HG03521 (cell line): ENCODE data around the gene PRR5L.

ENCODE experiments used
- ATAC-seq: cut with Tn5 transposase; IDR thresholded peaks from one replicate; pipeline ENCODE4 v1.9.1; 2021; ENCODE audit warnings: mild to moderate bottlenecking, moderate library complexity; ENCODE audit not compliant: unreplicated experiment

Gene PRR5L

DNA sequence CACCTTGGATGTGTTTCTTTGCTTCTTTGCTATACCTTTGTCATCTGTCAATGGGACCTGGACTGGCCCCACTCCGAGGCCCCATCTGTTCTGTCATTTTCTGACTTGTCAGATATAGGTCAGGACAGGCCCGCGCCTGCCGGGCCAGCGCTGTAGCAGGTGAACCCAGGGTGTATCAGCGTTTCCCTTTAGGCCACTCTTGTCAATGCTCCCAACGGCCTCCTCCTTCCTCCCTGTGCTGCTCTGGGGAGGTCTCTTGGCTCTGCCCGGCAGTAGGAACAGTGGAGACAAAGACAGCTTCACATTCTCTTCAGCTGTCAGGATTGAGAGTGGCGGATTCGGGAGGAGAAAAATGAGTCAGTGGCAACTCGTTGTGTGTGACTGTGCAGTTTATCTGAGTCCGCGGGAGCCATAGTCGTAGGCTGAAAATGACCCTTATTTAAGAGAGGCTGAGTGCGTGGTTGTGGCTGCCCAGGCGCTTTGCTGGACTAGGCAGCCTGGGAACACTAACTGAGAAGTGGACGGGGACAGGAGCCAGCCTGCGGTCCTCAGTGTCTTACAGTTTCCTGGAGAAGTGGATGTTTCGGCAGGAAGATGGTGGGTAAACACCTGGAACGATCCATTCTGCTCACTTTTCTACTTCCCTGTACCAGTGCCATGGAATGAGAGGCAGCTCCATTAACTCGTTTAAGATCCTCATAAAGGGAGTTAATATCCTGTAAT is 102.3 kb downstream of the PRR5L start:
- ATAC-seq, result no peak

DNA sequence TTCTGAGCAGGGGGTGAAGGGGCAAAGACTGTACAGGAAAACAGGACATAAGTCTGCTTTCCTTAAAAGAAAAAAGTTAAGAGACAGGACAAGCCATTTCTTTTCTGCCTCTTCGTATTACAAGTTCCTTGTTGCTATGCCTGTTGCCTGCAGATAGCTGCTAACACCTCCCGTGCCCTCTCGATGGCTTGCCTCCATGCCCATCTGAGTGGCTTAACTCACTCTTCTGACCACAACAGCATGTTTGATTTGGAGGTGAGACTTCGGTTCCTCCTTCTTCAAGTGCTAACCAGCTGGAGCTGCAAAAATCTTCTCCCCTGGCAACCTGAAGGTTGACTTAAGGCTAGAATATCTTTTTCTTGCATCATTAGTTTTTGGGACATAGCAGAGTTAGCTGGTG is 103.1 kb downstream of the PRR5L start:
- ATAC-seq, result no peak

DNA sequence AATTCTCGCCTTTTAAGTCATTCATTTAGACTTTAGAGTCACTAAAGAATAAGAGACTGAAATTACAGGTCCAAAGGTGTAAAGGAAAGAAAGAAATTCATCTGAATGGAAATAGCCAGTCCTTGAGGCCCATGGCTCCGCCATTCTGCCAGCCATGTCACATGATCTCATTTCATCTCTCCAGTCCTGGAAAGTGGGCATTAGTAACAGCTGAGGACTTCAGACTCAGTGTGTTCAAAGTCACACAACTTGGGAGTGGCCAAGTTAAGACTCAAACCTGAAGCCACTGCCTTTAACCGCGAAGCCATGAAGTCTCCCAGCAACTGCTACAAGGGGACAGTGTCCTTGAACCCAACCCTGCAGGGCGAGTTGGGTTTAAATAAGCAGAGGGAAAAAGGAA is 103.7 kb downstream of the PRR5L start:
- no peak for ATAC-seq

DNA sequence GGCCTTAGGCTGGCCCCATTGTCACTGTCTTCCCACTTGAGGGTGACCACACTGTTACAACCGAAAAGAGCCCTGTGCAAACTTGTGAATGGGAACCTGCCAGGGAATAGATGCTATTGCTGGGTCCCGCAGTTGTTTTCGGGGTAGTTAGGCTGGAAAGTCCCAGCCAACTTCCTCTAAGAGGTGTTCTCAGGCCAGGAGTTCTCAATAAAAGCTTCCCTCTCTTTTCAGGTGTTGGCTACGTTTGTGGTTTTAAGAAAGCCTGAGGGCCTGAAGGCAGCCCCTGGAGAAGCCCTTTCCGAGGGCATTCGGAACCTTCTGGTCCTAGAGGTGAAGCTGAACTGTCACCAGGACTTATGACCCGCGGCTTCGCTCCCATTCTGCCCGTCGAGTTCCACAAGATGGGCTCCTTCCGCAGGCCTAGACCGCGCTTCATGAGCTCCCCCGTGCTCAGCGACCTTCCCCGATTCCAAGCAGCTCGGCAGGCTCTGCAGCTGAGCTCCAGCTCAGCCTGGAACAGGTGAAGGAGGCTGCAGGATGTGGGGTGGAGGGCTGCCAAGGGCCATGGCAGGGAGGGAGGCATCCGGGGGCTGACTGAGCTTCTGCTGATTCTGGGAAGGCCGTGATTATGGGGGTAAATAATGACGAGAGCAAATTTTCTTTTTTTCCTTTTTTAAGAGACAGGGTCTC is 104.8 kb downstream of the PRR5L start:
- ATAC-seq, result no peak

DNA sequence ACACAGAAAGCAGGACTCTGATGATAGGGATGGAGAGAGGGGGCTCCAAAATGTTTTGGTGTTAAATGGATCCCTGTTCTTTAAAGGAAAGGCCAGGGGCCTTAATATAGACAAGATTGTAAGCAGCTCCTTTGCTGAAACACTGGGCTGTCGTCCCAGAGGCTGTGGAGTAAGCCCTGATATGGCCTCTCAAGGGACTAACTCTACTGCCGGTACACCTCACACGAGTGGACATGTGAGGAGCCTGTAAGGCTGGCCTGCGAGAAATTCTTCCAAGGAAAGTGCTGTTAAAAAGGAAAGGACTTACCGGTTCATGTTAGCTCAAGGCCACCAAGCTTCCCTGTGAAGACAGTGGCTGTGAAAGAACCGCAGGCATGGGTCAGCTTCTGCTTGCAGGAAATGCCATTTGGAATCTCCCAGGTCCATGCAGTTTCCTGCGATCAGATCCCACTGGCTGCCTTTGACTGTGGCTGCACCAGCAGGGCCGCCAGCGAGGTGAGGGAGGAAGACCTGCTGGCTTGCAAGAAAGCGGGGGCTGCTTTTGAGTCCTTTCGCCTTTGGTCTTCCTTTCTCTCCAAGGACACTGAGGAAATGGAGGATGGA is 106.6 kb downstream of the PRR5L start:
- no peak for ATAC-seq

DNA sequence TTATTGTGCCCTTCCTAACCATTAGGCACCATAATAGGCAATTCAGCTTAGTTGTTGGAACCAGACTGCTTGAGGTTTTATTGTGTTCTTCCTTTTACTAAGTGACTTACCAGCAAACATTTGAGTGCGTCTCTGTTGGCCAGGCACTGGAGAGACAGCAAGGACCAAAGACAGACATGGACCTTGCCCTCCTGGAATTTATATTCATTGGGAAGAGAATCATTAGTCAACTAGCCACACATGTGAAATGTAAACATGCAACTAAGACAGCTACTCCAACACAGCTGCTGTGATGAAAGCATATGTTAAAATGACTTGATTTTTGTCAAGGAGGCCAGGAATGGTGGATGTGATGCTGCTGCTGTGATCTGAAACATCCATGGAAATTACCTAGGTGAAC is 107.6 kb downstream of the PRR5L start:
- ATAC-seq, result no peak

DNA sequence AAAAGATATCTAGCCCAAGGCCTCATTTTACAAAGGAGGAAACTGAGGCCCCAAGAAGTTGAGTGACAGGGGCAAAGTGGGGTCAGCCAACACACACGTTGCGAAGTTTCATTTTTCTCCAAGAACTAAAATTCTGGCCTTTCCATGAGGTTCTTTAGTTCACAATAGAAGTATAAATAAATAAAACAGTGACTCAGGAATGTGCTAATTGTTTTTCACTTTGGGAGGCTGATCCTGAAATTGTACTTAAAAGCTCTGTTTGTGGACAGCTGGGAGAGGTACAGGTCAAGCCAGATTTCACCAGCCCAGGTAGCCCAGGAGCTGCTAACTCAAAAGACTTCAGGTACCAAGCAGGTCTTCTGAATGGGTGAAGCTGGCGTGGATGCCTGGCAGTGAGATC is 108.7 kb downstream of the PRR5L start:
- no peak for ATAC-seq

DNA sequence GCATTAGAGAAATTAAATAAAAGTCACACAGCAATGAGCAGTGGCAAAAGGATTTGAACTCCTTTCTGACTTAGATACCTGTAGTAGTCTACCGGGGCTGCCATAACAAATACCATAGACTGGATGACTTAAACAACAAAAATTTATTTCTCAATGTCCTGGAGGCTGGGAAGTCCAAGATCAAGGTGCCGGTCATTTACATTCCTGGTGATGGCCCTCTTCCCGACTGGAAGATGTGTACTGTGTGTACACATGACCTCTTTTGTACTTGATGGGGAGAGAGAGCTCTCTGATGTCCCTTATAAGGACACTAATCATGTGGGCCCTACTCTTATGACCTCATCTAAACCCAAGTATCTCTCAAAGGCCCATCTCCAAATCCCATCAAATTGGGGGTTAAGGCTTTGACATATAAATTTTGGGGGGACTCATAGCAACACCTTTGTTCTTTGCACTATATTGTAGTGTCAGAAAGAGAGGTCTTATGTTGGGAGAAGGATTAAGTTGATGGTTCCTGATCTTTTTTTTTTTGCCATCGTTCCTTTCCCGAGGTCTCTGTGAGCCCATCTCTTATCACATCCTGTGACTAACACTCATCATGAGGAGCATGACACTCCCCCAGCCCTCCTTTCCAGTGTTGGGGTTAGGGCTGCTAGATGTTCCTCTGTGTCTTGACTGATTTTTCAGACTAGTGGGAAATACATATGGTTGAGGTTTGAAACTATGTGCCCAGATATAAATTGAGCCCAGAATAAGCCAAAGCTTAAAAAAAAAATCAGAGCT is 109.7 kb downstream of the PRR5L start:
- no peak for ATAC-seq

DNA sequence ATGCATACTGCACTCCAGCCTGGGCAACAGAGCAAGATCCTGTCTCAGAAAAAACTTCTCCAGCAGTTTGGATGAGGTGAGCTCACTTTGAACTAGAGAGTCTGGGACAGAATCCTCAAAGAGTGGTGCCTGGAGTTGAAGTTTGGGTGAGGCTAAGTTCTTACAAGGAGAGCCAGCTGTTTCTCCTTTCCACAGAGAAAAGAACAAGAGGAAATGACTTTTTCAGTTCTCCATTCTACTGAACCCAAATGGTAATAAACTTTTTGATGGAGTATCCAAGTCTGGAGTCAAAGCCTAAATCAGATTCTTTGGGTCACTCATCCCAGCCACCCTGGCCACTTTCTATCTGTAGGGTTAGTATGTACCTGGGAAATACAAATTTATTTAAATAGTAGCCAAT is 111.3 kb downstream of the PRR5L start:
- no peak for ATAC-seq

DNA sequence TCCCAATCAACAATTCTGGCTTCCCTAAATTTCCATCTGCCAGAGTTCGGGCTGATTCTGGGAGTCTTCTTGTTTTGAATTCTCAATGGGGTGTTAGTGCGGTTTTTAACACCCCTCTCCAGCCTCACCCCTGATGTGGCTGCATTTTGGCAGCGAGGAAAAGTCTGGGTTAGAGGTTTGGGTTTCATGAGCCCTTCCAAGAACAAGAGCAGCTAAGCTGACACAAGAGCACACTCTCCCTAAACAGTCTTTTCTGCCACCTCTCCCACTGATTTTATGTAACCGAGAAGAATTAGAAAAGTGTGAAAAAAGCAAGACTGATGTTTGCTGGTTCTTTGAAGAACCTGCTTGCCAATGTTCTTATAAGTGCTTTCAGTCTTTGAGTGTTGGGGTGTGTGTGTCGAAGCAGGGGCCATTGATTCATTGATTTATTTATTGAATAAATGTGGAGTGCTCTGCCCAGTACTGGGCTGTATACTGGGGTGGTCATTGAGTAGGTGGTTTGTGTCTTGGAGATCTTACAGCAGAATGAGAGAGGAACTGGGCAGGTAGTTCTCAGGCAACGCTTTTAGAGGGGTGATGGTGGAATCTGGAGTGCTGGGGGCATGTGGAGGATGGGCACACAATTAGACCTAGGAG is 112.5 kb downstream of the PRR5L start:
- ATAC-seq, result no peak

DNA sequence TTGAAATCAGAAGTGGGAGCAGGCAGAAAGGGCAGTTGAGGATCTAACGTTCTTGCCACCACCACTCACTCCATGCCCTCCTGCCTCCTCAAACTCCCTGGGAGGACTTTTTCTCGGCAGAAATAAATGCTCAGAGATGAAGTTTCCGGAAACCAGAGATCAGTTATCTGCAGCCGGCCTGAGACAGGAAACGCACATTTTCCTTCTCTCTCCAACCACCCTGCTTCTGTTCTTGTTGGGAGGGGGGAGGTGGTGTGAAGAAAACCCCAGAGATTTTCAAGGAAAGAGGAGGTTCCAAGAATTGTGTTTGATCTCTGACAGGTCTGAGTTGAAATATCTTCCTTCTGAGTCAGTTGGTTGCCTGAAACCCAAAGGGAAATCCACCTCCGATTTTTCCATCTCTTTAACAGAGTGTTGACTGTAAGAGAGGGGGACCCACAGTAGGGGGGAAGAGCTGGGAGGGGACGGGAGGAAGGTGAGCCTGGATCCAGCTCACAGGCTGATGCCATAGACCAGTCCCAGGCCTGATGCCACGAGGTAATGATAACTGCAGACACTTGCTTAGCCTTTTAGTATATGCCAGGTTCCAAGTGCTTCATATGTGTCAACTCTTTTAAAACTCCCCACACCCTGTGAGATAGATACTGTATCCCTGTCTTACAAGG is 113.2 kb downstream of the PRR5L start:
- no peak for ATAC-seq

DNA sequence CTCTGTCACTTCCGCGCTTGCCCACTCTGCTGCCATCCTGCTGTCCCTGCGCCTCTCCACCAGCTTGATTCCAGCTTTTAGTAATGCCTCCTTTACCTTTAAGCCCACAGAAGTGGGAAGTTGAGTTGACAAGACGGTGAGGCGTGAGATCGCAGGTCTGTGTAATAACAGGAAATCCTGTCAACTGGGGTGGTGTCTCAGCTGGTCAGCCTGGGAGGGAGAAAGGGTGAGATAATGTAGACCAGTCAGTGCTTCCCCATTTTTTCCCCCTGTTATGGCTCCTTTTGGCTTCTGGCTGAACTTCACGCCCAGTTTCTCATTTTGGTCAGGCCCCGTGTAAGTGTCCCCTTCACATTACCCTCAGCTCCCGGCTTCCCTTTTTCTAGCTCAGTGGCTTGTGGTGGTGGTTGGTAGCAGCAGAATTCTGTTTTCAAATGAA is 115.1 kb downstream of the PRR5L start:
- ATAC-seq, result no peak

DNA sequence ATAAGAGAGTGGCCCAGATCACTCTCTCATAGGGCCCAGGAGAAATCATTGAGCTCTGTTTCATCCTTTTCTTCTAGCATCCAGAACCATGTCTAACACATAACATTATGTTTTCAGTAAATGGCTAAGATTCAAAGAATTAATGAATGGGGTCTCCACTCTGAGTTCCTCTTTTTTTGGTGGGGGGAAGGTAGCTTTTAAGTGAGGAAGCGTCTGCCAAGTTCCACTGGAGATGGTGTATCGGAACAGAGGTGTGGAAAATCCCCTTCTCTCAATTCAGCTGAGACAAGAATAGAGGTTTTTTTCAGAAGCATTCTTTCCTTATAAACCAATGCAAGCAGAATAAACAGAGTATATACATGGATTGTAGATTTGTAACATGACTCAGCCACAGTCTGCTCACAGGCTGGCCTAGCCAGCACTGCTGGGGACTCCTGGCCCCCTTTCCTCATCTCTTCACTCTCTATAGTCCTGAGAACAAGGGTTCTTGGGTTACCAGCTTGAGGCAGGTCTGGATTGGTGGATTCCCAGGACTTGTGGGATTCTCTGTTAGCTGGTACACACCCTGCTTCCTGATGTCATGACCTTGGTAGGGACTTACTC is 116.8 kb downstream of the PRR5L start:
- ATAC-seq, result no peak

DNA sequence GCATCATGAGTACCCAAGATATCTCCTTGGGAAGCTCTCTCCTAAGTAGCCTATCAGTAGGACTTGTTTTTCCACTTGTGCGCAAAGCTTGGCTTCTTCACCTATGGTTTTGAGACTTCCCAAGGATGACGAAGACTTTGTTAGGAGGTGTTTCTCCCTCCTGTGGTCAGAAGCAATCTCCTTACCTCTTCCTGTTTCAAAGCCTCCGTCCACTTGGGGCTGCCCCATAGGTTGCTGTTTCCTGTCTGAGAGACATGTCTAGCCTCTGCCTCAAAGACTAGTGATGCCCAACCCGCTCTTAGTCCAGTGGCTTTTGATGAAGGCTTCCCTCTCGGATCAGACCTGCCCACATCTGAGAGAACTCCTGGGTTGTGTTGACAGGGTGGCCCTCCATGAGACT is 121.1 kb downstream of the PRR5L start:
- no peak for ATAC-seq

DNA sequence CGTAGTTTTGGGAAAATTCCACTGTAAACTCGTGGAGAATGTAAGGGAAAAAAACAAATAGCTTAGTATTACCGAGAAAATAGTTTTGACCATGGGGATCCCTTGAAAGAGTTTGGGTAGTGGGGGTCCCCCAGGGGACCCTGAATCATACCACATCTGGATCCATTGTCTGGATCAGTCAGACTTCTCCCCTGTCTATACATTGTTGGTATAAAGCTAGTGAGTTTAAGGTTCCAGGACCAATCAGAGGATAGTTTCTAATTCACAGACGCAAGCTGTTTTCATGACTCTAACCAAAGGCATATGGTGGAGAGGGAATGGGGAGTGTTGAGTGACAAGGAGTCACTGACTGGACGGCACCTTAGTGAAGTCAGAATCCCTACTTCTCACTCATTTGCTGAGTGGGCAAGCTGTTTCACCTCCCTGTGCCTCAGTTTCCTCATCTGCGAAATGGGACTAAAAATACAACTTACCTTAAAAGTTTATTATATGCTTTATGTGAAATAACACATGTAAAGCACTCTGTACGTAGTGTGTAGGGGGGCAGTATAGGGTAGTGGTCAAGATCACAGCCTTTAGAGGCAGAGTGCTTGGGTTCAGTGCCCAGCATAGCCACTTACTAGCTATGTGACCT is 123.8 kb downstream of the PRR5L start:
- ATAC-seq, result no peak

DNA sequence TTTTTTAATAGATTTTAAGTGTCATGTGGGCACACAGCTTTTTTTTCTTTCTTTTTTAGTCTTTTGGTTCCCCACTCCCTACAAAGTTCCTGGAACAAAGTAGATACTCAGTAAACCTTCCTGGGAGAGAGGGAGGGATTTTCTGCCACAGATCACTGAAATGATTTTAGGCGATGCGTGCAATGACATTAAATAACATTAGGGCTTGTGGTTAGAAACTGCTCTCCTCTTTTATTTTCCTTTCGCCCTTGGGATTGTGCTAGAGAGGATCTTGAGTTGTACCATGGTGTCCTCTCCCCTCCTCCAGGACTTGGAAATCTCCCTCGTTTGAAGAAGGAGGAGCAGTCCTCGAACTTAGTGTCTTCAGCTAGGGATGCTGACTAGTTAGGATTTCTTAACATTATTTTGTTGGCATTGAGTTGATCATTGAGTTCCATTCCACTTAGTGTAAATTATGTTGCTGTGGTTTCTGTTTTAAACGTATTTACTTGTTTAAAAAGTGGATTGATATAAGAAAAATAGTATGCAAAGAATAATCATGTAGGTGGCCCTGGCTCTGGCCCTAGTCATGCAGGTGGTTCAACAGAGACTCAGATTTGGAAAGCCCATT is 125.6 kb downstream of the PRR5L start:
- no peak for ATAC-seq

DNA sequence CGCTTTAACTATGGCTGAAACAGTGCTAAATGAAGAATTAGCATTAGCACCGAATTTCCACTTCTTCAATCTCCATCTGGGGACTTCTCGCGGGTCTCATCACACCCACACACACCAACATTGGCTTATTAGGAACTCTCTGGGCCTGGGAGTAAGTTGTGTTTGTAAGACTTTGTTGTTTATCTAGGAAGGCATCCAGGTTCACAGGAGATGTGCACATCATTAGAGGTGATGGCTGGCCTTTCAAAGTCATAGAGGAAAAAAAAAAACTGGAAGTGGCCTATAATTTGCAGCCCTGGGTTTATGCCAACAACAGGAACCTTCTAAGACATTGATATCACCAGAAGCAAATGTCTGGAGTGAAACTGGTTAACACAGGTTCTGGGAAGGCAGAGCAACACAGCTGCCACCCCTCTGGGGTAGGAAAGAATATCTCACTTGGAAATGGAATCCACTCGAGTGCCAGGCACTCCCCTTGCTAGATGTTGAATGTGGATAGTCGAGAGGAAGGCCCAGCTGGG is 129.5 kb downstream of the PRR5L start:
- no peak for ATAC-seq

DNA sequence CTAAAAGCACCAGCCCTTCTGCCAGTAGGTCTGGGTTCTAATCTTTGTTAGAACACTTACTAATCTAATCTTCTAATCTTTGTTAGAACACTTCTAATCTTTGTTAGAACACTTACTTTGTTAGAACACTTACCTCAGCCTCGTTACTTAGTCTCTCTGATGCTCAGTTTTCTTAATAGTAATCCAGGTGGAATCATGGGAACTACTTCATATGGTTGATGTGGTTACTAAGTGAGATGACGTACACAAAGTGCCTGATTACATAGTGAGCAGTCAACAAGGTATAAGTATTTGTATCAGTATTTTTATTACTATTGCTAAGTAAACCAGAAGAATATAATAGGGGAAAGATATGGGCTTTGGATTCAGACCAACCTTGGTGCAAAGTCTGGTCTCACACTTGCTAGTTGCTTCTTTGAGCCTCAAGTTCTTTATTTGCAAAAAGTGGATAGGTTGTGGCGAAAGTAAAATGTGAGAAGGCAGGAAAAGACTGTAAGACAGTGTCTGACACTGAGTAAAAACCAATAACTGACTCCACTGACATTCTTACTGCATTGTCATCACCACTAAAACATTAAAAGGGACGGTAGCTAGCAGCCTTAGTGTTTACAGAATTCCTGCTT is 130.2 kb downstream of the PRR5L start:
- ATAC-seq, result no peak

DNA sequence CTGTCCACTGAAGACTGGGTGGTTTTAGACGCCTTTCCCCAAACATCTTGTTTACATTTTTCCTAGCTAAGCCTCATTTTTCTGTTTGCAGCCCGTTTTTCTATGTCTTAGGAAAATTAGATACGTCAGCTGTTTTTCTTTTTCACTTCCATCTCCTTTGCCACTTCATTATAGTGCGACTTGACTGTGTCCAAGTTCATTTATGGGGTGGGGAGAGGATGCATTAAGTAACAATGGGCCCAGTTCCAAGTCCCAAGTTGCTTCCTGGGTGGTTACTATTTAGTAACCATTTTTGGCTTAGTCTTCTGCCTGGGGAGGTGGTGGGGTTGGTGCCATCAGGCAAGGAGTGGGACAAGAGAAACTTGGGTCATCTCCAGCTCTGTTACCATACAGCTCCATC is 131.0 kb downstream of the PRR5L start:
- ATAC-seq, result no peak
